Parathyroid adenoma (tissue), 2 donors: ENCODE results near the gene KCNJ6.

Experiments
- H2AFZ ChIP-seq: fragments of 300-600 bp; sonication (generic); one replicate; pipeline ENCODE4 v1.7.0; 2017; ENCODE audit warnings: antibody characterized with exemption, mild to moderate bottlenecking
- H3K27ac ChIP-seq: fragments of 300-600 bp; sonication (generic); one replicate; pipeline ENCODE4 v1.7.0; 2017
- H3K27me3 ChIP-seq: fragments of 300-600 bp; sonication (generic); one replicate; pipeline ENCODE4 v1.7.0; 2017; ENCODE audit warnings: low read length; ENCODE audit not compliant: control insufficient read depth, insufficient read depth
- H3K36me3 ChIP-seq: fragments of 300-600 bp; sonication (generic); one replicate; pipeline ENCODE4 v1.7.0; 2017; ENCODE audit warnings: low read length; ENCODE audit not compliant: control insufficient read depth, insufficient read depth
- H3K4me1 ChIP-seq: fragments of 300-600 bp; sonication (generic); one replicate; pipeline ENCODE4 v1.7.0; 2017; ENCODE audit warnings: control low read depth
- H3K4me2 ChIP-seq: fragments of 300-600 bp; sonication (generic); one replicate; pipeline ENCODE4 v1.7.0; 2017; ENCODE audit warnings: low read length
- H3K4me3 ChIP-seq: fragments of 300-600 bp; sonication (generic); one replicate; pipeline ENCODE4 v1.7.0; 2017; ENCODE audit warnings: low read depth, low read length
- H3K79me2 ChIP-seq: fragments of 300-600 bp; sonication (generic); one replicate; pipeline ENCODE4 v1.7.0; 2017; ENCODE audit warnings: control low read depth
- H3K9ac ChIP-seq: fragments of 300-600 bp; sonication (generic); one replicate; pipeline ENCODE4 v1.7.0; 2017; ENCODE audit warnings: mild to moderate bottlenecking
- H3K9me3 ChIP-seq: fragments of 300-600 bp; sonication (generic); one replicate; pipeline ENCODE4 v1.7.0; 2017; ENCODE audit warnings: low read length; ENCODE audit not compliant: control insufficient read depth
- TF ChIP-seq, protein P1 (sequence below): fragments of 300-600 bp; sonication (generic); IDR thresholded peaks from one replicate; pipeline ENCODE4 v1.7.0; 2017; ENCODE audit warnings: antibody characterized with exemption, mild to moderate bottlenecking
- donor health status: primary hyperparathyroidism.

KCNJ6 gene, protein sequence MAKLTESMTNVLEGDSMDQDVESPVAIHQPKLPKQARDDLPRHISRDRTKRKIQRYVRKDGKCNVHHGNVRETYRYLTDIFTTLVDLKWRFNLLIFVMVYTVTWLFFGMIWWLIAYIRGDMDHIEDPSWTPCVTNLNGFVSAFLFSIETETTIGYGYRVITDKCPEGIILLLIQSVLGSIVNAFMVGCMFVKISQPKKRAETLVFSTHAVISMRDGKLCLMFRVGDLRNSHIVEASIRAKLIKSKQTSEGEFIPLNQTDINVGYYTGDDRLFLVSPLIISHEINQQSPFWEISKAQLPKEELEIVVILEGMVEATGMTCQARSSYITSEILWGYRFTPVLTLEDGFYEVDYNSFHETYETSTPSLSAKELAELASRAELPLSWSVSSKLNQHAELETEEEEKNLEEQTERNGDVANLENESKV

DNA sequence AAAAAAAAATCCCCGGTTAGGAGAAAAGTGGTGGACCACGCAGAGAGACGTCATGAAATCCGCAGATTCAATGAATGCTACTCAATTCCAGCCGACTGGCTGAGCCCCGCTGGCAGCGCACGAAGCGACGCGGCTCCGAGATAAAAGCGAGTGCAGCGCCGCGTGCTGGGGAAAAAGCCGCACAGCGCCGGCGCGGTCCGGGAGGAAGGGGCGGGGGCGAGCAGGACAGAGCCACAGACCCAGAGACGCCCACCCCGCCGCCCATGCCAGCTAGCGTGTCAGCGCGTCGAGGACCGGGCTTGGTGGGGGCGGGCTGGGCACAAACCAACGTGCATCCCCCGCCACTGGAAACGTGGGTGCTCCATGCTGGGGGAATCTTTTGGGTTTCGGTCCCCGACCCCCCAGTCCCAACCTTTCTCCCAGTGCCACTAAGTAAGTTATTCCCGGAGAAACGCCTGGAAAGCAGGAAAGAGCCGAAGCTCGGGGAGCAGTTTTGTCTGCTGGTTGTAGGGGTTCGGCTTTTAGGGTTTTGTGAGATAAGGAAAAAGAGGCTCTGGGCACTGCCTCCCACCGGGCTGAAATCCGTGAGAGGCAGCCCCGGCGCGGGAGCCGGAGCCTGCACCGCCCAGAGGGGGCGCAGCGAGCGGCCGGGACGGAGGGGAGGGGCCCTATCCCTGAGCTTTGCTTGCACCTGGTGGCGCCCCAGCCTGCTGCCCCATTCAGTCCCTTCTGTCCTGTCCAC is at the start of gene KCNJ6:
KCNJ6 (minus strand) TSS at position 148 of the 742 bp plus-strand sequence. CDS start 75,775 bp downstream, outside the sequence.
- no peaks in the 10 kb centered on the region for H3K79me2 ChIP-seq
- peaks cover 2% of the 10 kb centered on the region for H3K4me1 ChIP-seq
- no peaks in the 10 kb centered on the region for H3K9me3 ChIP-seq
- no peak within 1 kb of the TSS for H3K9ac ChIP-seq
- H3K4me3 ChIP-seq = no peak within 1 kb of the TSS
- H2AFZ ChIP-seq = peak within 1 kb of the TSS; percentile 46
- H3K27me3 ChIP-seq = peaks cover 3% of the 10 kb centered on the region
- H3K36me3 ChIP-seq = no peaks in the 10 kb centered on the region
- H3K4me2 ChIP-seq = no peak within 1 kb of the TSS
- TF ChIP-seq, protein P1, sequence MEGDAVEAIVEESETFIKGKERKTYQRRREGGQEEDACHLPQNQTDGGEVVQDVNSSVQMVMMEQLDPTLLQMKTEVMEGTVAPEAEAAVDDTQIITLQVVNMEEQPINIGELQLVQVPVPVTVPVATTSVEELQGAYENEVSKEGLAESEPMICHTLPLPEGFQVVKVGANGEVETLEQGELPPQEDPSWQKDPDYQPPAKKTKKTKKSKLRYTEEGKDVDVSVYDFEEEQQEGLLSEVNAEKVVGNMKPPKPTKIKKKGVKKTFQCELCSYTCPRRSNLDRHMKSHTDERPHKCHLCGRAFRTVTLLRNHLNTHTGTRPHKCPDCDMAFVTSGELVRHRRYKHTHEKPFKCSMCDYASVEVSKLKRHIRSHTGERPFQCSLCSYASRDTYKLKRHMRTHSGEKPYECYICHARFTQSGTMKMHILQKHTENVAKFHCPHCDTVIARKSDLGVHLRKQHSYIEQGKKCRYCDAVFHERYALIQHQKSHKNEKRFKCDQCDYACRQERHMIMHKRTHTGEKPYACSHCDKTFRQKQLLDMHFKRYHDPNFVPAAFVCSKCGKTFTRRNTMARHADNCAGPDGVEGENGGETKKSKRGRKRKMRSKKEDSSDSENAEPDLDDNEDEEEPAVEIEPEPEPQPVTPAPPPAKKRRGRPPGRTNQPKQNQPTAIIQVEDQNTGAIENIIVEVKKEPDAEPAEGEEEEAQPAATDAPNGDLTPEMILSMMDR = no peak
- H3K27ac ChIP-seq = no peak within 1 kb of the TSS

DNA sequence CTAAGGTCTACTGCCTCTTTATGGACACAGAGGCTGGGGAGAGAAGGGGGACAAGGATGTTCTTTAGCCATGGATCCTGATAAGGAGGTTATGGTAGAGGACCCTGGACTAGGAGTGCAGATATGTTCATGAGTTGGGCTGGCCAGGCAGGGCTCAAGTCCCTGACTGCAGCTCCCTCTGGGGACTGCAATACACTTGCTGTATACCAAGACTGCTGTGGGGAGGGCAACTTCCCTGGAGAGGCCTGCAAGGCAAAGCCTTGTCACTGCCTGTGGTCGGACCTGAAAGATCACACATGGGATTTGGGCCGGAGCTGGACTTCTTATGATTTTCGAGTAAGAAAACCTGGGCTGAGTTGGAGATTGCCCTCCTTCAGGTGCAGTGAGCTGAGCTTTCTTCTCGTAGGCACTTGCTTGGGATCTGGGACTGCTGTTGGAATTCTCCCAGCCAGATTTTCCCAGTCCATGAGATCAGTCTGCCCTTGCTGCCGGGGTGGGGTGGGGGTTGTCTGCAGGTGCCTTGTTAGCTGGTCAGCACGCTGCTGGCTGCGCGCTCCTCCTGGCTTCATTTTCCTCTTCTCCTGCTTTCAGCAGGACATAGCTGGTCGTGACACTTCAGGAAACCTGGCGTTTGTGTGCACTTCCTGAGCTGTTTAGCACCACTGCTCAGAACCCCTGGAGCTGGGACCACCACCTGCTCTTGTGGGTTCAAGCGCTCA is 49.0 kb upstream of the KCNJ6 start:
- no peaks in the 10 kb centered on the region for H3K79me2 ChIP-seq
- H3K4me1 ChIP-seq = no peaks in the 10 kb centered on the region
- H3K4me3 ChIP-seq = no peak overlapping the region
- H3K27me3 ChIP-seq = no peaks in the 10 kb centered on the region
- H3K4me2 ChIP-seq = no peak overlapping the region
- H3K9me3 ChIP-seq = no peaks in the 10 kb centered on the region
- no peaks in the 10 kb centered on the region for H3K36me3 ChIP-seq
- H3K9ac ChIP-seq = no peak overlapping the region
- H2AFZ ChIP-seq = no peak overlapping the region
- TF ChIP-seq, protein P1 = no peak
- no peak overlapping the region for H3K27ac ChIP-seq

GRCh38 chr21:37958537-37958936 is 42.3 kb upstream of the KCNJ6 start:
- no peak overlapping the region for H3K4me2 ChIP-seq
- H3K9me3 ChIP-seq = no peaks in the 10 kb centered on the region
- TF ChIP-seq, protein P1 = no peak
- H3K4me1 ChIP-seq = no peaks in the 10 kb centered on the region
- no peaks in the 10 kb centered on the region for H3K79me2 ChIP-seq
- no peak overlapping the region for H2AFZ ChIP-seq
- no peak overlapping the region for H3K27ac ChIP-seq
- no peak overlapping the region for H3K4me3 ChIP-seq
- no peaks in the 10 kb centered on the region for H3K27me3 ChIP-seq
- no peaks in the 10 kb centered on the region for H3K36me3 ChIP-seq
- H3K9ac ChIP-seq = no peak overlapping the region

GRCh38 chr21:37956772-37957171 is 40.5 kb upstream of the KCNJ6 start:
- H3K36me3 ChIP-seq = no peaks in the 10 kb centered on the region
- H3K4me3 ChIP-seq = no peak overlapping the region
- TF ChIP-seq, protein P1 = no peak
- H3K27me3 ChIP-seq = no peaks in the 10 kb centered on the region
- no peaks in the 10 kb centered on the region for H3K9me3 ChIP-seq
- no peak overlapping the region for H3K4me2 ChIP-seq
- no peaks in the 10 kb centered on the region for H3K4me1 ChIP-seq
- no peaks in the 10 kb centered on the region for H3K79me2 ChIP-seq
- H2AFZ ChIP-seq = no peak overlapping the region
- no peak overlapping the region for H3K27ac ChIP-seq
- H3K9ac ChIP-seq = no peak overlapping the region
